ENCODE results near the gene ATOH7.
"Not testable (repeated sequence)": the region's sequence is repeated elsewhere in the genome, so short reads cannot be mapped to it uniquely, and the experiment has no call there.

ATOH7 gene

GRCh38 chr10:68231817-68232251 lies at the start of gene ATOH7:
TSS of gene ATOH7 (minus strand) at chr10:68232113. CDS start at chr10:68231677, 436 bp downstream.
- ChIA-PET POLR2A (ENCODE audit: low non-redundant PET) (no interaction called here), CTCF (interaction anchor here (0.6 to 1.6 kb wide), 3 partner anchors 70 to 724 kb away, joined by 3 to 4 read pairs (median 4); partner anchors contain the start of gene DDX21)
- TF ChIP-seq CTCF (conservative IDR thresholded peaks at IDR 0.05; ENCODE audit: low read depth): no peak
- H3K27ac ChIP-seq: peak within 1 kb of the TSS; percentile 67
- no peak for DNase-seq (ENCODE audit: low spot score)

- no peak for DNase-seq (ENCODE audit: low spot score)
- ChIA-PET CTCF (no interaction called here), POLR2A (ENCODE audit: low non-redundant PET) (no interaction called here)
- no peak for TF ChIP-seq CTCF (conservative IDR thresholded peaks at IDR 0.05; ENCODE audit: low read depth)
- H3K27ac ChIP-seq: no peak overlapping the region
These were observed 48.8 kb upstream of the ATOH7 start for GRCh38 chr10:68280758-68281157.

- POLR2A ChIA-PET (ENCODE audit: low non-redundant PET); CTCF ChIA-PET; H3K27ac ChIP-seq; DNase-seq (ENCODE audit: low spot score): not testable (repeated sequence)
These were observed 47.2 kb upstream of the ATOH7 start for GRCh38 chr10:68278906-68279753.

GRCh38 chr10:68277814-68278213 lies 45.9 kb upstream of the ATOH7 start:
- DNase-seq (ENCODE audit: low spot score); CTCF ChIA-PET; H3K27ac ChIP-seq; POLR2A ChIA-PET (ENCODE audit: low non-redundant PET): not testable (repeated sequence)

GRCh38 chr10:68276224-68276623 lies 44.3 kb upstream of the ATOH7 start:
- POLR2A ChIA-PET (ENCODE audit: low non-redundant PET): no interaction called here
- H3K27ac ChIP-seq: no peak overlapping the region
- no peak for DNase-seq (ENCODE audit: low spot score)
- TF ChIP-seq CTCF (conservative IDR thresholded peaks at IDR 0.05; ENCODE audit: low read depth): no peak
- CTCF ChIA-PET: interaction anchor here (1.6 kb wide), 1 partner anchor 64 kb away, joined by 5 read pairs; no protein-coding TSS in a partner anchor

GRCh38 chr10:68275600-68276126 lies 43.8 kb upstream of the ATOH7 start:
- no peak for TF ChIP-seq CTCF (conservative IDR thresholded peaks at IDR 0.05; ENCODE audit: low read depth)
- POLR2A ChIA-PET (ENCODE audit: low non-redundant PET): no interaction called here
- CTCF ChIA-PET: interaction anchor here (0.6 to 1.6 kb wide), 2 partner anchors 63 to 109 kb away, joined by 4 to 5 read pairs; no protein-coding TSS in a partner anchor
- DNase-seq (ENCODE audit: low spot score): no peak
- no peak overlapping the region for H3K27ac ChIP-seq

GRCh38 chr10:68272833-68273232 lies 40.9 kb upstream of the ATOH7 start:
- ChIA-PET CTCF (no interaction called here), POLR2A (ENCODE audit: low non-redundant PET) (no interaction called here)
- no peak overlapping the region for H3K27ac ChIP-seq
- no peak for DNase-seq (ENCODE audit: low spot score)
- no peak for TF ChIP-seq CTCF (conservative IDR thresholded peaks at IDR 0.05; ENCODE audit: low read depth)

Data from RWPE1 (cell line).